ENCODE data around the gene UBQLN1. TPM values are rescaled to one million over a fixed set of nuclear protein-coding genes. Genes with fewer than 3 reads are reported as not detected.

UBQLN1 gene
- polyA plus RNA-seq, 1 donor from 2014 or later = 133 TPM

DNA sequence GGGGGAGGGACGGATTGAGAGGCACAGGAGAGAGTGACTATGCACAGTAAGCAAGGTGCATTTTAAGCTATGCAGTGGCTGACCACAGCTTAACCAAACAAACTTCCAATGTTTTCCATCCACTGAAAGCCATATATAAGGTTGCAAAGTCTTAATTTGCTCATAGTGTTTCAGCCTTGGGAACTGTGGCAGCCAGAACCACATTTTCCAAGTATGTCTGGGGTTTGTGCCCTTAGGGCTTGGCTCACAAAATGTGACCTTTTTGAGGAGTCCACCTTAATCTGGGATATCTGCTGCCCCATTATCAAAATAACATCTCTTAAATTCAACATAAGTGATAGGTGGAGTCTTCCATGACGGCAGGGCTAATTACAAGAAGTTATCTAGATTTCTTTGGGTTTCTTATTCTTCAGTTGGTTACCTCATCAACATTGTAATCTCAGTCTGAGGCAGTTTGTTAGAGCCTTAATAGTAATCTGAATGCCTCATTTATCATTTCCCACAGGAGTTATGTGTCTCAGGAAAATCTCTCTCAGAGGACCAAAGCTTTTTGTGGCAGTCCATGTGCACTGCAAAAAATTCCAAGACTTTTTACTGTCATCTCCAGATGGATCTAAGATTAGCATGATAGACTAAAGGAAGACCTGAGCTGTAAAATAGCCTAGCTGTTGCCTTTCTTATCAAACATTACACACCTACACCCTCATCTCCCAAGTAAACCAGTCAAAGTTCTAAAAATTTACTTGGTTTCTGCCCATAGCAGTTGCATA is 15.2 kb upstream of the UBQLN1 start:
- H3K9me2 ChIP-seq (ENCODE audit: insufficient read depth, low read length) = no peaks in the 10 kb centered on the region

DNA sequence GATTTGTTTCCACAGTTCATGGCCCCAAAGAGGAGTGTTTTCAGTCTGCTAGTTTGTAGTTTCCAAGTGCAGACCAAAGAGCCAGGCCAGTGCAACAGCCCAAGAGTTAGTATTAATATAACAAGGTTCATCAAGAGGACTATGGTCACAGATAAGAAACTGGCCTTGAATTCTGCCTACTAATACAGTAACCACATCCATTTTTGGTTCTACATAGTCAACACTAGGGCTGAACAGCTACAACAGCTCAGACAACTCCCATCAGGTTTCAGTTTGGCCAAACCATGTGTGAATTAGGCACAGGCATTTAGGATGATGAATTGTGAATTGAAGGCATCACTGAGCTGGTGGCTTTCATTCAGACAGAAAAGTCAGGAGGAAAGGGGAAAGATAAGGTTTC is 13.8 kb upstream of the UBQLN1 start:
- Histone ChIP-seq H3K36me3 (ENCODE audit: insufficient read depth, low read length) (no peaks in the 10 kb centered on the region), H3F3A (ENCODE audit: insufficient read depth, low read length, poor library complexity, severe bottlenecking) (no peaks in the 10 kb centered on the region), H2AFZ (ENCODE audit: low read depth, low read length) (no peak overlapping the region)

More for the DNA sequence above, 15.2 kb upstream of the UBQLN1 start:
- Histone ChIP-seq H3K9me3 (ENCODE audit: low read length) (no peaks in the 10 kb centered on the region), H3K9ac (ENCODE audit: low read length) (no peak overlapping the region), H3K4me3 (ENCODE audit: low read length) (no peak overlapping the region), H3K79me2 (replicated peaks; ENCODE audit: insufficient read depth, low read length) (no peaks in the 10 kb centered on the region), H3K4me2 (ENCODE audit: low read length) (no peak overlapping the region), H3K27me3 (ENCODE audit: insufficient read depth, low read depth, low read length) (no peaks in the 10 kb centered on the region), H3K36me3 (ENCODE audit: insufficient read depth, low read length) (no peaks in the 10 kb centered on the region), H3F3A (ENCODE audit: insufficient read depth, low read length, poor library complexity, severe bottlenecking) (no peaks in the 10 kb centered on the region), H3K27ac (ENCODE audit: low read length) (no peak overlapping the region), H2AFZ (ENCODE audit: low read depth, low read length) (no peak overlapping the region), H4K20me1 (ENCODE audit: insufficient read depth) (no peaks in the 10 kb centered on the region)
- TF ChIP-seq EZH2 (IDR thresholded peaks at IDR 0.05; ENCODE audit: borderline replicate concordance, insufficient read depth, low read length, poor library complexity, severe bottlenecking) (no peak), POLR2AphosphoS5 (IDR thresholded peaks at IDR 0.05) (no peak), EP300 (conservative IDR thresholded peaks at IDR 0.05; ENCODE audit: poor library complexity, severe bottlenecking) (no peak), SMC3 (conservative IDR thresholded peaks at IDR 0.05; ENCODE audit: poor library complexity) (no peak), TAF1 (IDR thresholded peaks at IDR 0.05; ENCODE audit: low read depth) (no peak), MXI1 (conservative IDR thresholded peaks at IDR 0.05; ENCODE audit: poor library complexity, severe bottlenecking) (no peak), RAD21 (conservative IDR thresholded peaks at IDR 0.05) (no peak)
- TF ChIP-seq, protein P1, sequence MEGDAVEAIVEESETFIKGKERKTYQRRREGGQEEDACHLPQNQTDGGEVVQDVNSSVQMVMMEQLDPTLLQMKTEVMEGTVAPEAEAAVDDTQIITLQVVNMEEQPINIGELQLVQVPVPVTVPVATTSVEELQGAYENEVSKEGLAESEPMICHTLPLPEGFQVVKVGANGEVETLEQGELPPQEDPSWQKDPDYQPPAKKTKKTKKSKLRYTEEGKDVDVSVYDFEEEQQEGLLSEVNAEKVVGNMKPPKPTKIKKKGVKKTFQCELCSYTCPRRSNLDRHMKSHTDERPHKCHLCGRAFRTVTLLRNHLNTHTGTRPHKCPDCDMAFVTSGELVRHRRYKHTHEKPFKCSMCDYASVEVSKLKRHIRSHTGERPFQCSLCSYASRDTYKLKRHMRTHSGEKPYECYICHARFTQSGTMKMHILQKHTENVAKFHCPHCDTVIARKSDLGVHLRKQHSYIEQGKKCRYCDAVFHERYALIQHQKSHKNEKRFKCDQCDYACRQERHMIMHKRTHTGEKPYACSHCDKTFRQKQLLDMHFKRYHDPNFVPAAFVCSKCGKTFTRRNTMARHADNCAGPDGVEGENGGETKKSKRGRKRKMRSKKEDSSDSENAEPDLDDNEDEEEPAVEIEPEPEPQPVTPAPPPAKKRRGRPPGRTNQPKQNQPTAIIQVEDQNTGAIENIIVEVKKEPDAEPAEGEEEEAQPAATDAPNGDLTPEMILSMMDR (IDR thresholded peaks at IDR 0.05; ENCODE audit: poor library complexity, severe bottlenecking) = no peak
- TF ChIP-seq, protein P2, sequence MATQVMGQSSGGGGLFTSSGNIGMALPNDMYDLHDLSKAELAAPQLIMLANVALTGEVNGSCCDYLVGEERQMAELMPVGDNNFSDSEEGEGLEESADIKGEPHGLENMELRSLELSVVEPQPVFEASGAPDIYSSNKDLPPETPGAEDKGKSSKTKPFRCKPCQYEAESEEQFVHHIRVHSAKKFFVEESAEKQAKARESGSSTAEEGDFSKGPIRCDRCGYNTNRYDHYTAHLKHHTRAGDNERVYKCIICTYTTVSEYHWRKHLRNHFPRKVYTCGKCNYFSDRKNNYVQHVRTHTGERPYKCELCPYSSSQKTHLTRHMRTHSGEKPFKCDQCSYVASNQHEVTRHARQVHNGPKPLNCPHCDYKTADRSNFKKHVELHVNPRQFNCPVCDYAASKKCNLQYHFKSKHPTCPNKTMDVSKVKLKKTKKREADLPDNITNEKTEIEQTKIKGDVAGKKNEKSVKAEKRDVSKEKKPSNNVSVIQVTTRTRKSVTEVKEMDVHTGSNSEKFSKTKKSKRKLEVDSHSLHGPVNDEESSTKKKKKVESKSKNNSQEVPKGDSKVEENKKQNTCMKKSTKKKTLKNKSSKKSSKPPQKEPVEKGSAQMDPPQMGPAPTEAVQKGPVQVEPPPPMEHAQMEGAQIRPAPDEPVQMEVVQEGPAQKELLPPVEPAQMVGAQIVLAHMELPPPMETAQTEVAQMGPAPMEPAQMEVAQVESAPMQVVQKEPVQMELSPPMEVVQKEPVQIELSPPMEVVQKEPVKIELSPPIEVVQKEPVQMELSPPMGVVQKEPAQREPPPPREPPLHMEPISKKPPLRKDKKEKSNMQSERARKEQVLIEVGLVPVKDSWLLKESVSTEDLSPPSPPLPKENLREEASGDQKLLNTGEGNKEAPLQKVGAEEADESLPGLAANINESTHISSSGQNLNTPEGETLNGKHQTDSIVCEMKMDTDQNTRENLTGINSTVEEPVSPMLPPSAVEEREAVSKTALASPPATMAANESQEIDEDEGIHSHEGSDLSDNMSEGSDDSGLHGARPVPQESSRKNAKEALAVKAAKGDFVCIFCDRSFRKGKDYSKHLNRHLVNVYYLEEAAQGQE (IDR thresholded peaks at IDR 0.05; ENCODE audit: borderline replicate concordance) = no peak

More for the DNA sequence above, 13.8 kb upstream of the UBQLN1 start:
- Histone ChIP-seq H3K9me2 (ENCODE audit: insufficient read depth, low read length) (no peaks in the 10 kb centered on the region), H3K27me3 (ENCODE audit: insufficient read depth, low read depth, low read length) (no peaks in the 10 kb centered on the region), H3K27ac (ENCODE audit: low read length) (no peak overlapping the region), H3K9ac (ENCODE audit: low read length) (no peak overlapping the region), H4K20me1 (ENCODE audit: insufficient read depth) (no peaks in the 10 kb centered on the region), H3K9me3 (ENCODE audit: low read length) (no peaks in the 10 kb centered on the region), H3K79me2 (replicated peaks; ENCODE audit: insufficient read depth, low read length) (no peaks in the 10 kb centered on the region), H3K4me2 (ENCODE audit: low read length) (no peak overlapping the region), H3K4me3 (ENCODE audit: low read length) (no peak overlapping the region)
- TF ChIP-seq SMC3 (conservative IDR thresholded peaks at IDR 0.05; ENCODE audit: poor library complexity) (no peak), POLR2AphosphoS5 (IDR thresholded peaks at IDR 0.05) (no peak), EP300 (conservative IDR thresholded peaks at IDR 0.05; ENCODE audit: poor library complexity, severe bottlenecking) (no peak), MXI1 (conservative IDR thresholded peaks at IDR 0.05; ENCODE audit: poor library complexity, severe bottlenecking) (no peak)
- TF ChIP-seq, protein P2 (IDR thresholded peaks at IDR 0.05; ENCODE audit: borderline replicate concordance) = no peak
- TF ChIP-seq, protein P1 (IDR thresholded peaks at IDR 0.05; ENCODE audit: poor library complexity, severe bottlenecking) = no peak
